Measurements from ENCODE around the gene COPE.

COPE gene

GRCh38 chr19:18865973-18866799, 53.0 kb downstream of the COPE start:
- peak; percentile 63 for DNase-seq

- no peak for DNase-seq
These were observed 53.8 kb downstream of the COPE start for GRCh38 chr19:18865106-18865972.

- DNase-seq, result no peak
These were observed 55.3 kb downstream of the COPE start for GRCh38 chr19:18863843-18864362.

- DNase-seq, result no peak
These were observed 56.0 kb downstream of the COPE start for GRCh38 chr19:18862976-18863842.

GRCh38 chr19:18861917-18862316, 57.3 kb downstream of the COPE start:
- DNase-seq, result no peak

GRCh38 chr19:18861235-18861634, 58.0 kb downstream of the COPE start:
- no peak for DNase-seq

DNA sequence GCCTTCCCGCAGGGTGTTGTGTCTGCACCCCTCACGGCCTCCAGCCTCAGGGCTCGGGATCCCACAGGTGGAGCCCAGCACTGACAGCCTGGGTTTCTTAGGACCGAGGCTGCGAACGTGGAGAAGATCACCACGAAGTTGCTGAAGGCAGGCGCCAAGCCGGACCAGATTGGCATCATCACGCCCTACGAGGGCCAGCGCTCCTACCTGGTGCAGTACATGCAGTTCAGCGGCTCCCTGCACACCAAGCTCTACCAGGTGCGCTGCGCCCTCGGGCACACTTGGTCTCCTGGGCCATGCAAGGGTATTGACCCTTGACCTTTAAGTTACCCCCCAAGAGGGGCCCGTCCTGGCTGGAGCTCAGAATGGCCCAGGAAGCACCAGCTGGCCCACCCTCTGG, 58.5 kb downstream of the COPE start:
- DNase-seq, result no peak

- no peak for DNase-seq
These were observed 58.9 kb downstream of the COPE start for GRCh38 chr19:18860302-18860700.

- DNase-seq, result no peak
These were observed 59.4 kb downstream of the COPE start for GRCh38 chr19:18859676-18860301.

DNA sequence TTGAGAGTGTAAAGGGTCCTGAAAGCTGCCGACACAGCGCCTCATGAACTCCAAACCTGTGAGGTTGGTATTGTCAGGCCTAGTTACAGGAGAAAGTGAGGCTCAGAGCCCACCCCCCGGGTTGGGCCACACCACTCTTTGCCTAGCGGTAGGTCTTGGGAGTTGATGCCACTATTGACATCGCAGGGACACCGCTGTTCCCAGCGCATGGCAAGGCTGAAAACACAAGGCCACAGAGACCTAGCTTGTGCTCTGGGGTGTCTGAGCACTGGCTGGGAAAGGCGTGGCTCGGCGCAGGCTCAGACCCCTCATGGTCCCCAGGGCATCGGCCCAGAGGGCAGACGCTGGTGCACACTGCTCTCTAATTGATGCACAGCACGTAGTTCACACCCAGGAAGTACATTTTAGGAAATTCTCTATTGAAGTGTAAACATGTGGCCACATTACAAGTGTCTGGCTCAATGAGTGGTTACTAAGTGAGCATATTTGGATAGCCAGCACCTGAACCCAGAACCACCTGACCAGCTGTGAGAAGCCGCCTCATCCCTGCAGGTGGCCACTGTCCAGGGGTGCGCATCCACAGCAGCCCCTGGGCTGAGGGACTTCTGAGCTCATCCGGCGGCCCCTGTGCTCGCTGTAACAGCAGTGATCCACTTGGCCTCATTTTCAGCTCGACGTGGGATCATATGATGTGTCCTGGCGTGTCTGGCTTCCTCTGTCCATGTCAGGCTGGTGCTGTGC, 60.1 kb downstream of the COPE start:
- no peak for DNase-seq

- no peak for DNase-seq
These were observed 62.0 kb downstream of the COPE start for GRCh38 chr19:18857223-18857622.

DNA sequence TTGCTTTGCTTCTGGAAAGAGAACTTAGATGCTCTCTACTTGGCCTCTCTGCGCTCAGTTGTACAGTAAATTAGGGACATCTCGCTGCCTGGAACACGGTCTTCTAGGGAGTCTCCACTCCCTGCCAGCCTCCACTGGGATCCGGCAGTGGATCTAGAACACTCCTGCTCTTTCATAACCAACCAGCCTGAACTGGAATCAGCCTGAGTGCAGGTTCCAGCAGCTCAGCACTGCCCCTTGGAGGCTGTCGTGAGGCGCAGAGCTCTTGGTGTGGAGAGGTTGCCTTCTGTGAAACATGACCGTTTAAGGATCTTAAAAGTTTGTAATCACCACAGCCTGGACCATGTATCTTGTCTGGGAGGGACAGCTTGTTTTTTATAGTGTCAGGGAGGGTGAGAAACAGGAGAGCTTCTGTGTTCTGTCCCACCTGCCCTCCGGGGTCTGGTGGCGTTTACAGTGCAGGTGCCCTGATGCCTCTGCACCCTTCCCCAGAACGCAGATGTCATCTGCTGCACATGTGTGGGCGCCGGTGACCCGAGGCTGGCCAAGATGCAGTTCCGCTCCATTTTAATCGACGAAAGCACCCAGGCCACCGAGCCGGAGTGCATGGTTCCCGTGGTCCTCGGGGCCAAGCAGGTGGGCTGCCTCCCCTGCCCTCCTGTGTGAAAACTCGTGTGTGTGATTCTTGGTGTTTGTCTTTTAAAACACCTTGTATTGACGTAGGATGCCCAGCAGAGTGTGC, 62.6 kb downstream of the COPE start:
- DNase-seq, result no peak

- no peak for DNase-seq
These were observed 63.4 kb downstream of the COPE start for GRCh38 chr19:18855647-18856384.

GRCh38 chr19:18854982-18855381, 64.2 kb downstream of the COPE start:
- DNase-seq, result no peak

DNA sequence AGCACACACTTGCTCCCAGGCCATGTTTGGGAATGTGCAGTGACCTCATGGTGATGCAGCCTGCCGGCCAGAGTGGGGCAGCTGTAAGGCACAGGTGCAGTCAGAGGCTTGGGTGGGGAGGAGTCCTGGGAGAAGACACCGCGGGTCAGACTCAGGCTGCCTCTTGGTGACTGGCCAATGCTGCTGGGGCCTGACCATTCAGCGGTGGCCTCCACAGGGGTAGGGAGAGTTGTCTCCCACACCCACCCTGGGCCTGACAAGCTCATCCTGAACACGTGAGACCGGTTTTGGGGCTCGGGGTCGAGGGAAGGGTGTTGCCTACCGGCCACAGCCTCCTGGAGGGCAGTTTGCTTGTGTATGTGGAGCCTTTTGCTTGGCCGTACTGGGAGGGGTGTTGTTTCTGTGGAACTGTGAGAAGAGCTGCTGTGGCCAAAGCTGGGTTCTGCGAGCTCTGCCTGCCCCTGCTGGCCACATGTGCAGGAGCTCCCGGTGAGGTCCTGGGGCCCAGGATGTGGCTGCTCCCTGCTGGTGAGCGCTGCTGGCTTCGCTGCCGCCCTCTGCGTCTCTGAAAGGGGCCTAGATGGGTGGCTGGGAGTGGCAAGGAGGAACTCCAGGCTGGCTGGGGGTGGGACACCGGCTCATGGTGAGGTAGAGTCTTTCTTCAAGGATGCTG, 65.3 kb downstream of the COPE start:
- DNase-seq, result no peak

DNA sequence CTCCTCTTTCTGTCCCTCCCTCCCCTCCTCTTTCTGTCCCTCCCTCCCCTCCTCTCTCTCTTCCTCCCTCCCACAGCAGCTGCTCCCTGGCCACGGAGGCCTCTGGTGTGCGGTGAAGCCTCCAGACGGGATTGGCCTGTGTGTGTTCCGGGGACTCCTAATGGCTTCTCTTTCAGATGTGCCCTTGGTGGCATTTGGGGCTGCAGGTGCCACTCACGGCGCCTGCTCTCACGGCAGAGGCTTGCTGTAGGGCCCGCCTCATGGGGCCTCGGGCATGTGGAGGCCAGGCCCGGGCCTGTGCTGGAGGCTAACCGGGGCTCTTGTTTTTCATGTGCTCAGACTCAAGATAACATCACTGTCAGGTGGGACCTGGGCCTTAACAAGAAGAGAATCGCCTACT, 66.5 kb downstream of the COPE start:
- DNase-seq, result no peak

DNA sequence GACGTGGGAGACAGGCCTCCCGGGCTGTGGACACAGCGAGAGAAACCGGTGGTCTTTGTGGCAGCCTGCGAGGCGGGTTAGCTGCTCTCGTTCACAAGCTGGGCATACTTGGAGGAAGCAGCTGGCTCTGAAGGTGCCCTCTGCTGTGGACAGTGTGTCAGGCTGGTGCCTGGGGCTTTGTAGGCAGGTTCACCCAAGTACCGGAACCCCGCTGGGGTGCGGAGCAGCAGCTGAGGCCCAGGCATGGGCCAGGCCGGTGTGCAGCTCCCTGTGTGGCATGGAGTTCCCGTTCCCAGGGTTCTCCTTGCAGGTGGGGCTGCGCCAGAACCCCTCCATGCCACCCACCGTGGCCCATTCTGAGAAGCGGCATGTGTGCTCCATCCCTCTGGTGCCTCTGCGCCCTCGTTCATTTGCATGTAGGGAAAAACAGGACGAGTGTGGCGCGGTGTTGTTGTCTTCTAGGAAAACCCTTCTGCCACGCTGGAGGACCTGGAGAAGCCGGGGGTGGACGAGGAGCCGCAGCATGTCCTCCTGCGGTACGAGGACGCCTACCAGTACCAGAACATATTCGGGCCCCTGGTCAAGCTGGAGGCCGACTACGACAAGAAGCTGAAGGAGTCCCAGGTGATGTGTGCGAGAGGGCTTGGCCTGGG, 67.4 kb downstream of the COPE start:
- no peak for DNase-seq

DNA sequence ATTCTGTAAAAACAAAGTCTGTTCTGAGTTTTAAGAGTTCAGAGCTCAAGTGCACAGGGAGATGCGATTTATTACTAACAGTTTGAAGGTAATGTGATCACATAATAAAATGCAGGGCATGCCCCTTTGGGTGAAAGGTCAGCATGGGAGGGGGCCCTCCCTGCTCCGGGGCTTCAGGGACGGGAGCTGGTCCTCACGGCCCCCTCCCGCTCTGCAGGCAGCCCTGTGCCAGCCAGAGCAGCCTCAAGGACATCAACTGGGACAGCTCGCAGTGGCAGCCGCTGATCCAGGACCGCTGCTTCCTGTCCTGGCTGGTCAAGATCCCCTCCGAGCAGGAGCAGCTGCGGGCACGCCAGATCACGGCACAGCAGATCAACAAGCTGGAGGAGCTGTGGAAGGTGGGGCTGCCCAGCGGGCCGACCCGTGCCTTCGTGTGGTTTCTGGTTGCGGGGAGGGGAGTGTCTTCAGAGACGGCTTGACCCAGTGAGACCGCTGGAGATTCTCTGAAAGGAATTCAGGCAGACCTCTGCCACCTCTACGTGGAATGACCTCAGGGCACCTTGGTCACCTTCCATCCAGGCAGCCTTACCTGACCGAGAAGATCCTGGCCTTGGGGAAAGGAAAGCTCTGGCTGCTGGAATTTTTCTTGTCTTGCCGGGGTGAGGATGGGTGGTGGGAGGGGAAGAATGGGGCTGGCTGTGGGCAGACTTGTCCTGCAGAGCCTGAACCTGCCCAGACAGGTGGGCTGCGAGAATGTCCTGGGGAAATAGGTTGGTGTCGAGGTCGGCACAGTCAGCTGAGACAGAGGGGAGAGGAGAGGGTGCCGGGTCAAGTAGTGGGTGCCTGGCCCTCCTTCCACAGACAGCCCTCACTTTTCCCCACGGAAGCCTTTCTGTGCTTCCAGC, 68.5 kb downstream of the COPE start:
- DNase-seq, result no peak

All from T-helper 9 cell (primary cell).